PFSK-1 (cell line): Measurements from ENCODE around the gene ALG6.

Experiments used
- FOXP2 ChIP-seq: optimal IDR thresholded peaks from 2 replicates; pipeline ENCODE3; 2011; ENCODE audit warnings: borderline replicate concordance, control low read depth, inconsistent platforms; ENCODE audit not compliant: insufficient read depth; ENCODE audit errors: extremely low read length, extremely low read depth
- POLR2AphosphoS5 ChIP-seq: IDR thresholded peaks from 2 replicates; pipeline ENCODE4 v1.6.1; 2012; ENCODE audit warnings: low read depth, mild to moderate bottlenecking, control low read depth, low read length, moderate library complexity
- SIN3A ChIP-seq: IDR thresholded peaks from 2 replicates; pipeline ENCODE4 v1.6.1; 2012; ENCODE audit warnings: mild to moderate bottlenecking, low read length, moderate library complexity, borderline replicate concordance; ENCODE audit not compliant: insufficient read depth
- TAF1 ChIP-seq: IDR thresholded peaks from 2 replicates; pipeline ENCODE4 v1.6.1; 2012; ENCODE audit warnings: low read length, control low read depth, borderline replicate concordance; ENCODE audit not compliant: insufficient read depth
- TF ChIP-seq, protein P1 (sequence below), 2 experiments: IDR thresholded peaks; 2 replicates each; pipeline versions ENCODE4 v1.6.1 to v1.8.0; 2011 to 2012; ENCODE audit warnings: low read depth in 2 of 2, low read length in 2 of 2, control low read depth in 1 of 2, inconsistent platforms in 1 of 2, mild to moderate bottlenecking in 1 of 2, moderate library complexity in 1 of 2; ENCODE audit not compliant: insufficient read depth in 1 of 2

Gene ALG6

DNA sequence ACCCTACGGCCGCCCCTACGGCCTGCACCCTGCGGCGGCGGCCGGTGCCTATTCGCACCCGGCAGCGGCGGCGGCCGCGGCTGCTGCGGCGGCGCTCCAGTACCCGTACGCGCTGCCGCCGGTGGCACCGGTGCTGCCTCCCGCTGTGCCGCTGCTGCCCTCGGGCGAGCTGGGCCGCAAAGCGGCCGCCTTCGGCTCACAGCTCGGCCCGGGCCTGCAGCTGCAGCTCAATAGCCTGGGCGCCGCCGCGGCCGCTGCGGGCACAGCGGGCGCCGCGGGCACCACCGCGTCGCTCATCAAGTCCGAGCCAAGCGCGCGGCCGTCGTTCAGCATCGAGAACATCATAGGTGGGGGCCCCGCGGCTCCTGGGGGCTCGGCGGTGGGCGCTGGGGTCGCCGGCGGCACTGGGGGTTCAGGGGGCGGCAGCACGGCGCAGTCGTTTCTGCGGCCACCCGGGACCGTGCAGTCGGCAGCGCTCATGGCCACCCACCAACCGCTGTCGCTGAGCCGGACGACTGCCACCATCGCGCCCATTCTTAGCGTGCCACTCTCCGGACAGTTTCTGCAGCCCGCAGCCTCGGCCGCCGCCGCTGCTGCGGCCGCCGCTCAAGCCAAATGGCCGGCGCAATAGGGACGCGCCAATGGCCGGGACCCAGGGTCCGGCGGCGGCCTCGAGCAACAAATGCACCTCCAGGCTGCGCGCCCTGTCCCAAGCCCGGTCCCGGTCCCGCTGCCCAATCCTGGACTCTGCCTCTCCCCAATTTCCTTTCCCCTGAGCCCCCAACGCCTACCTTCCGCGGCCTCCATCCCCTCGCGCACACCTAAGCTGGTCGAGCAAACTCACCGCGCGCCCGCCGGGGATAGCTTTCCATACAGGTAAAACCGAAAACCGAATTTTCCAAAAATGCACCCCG lies 43.3 kb upstream of the ALG6 start:
- no peak for TF ChIP-seq POLR2AphosphoS5
- TF ChIP-seq TAF1 = no peak
- no peak for TF ChIP-seq FOXP2
- no peak for TF ChIP-seq SIN3A
- TF ChIP-seq, protein P1, sequence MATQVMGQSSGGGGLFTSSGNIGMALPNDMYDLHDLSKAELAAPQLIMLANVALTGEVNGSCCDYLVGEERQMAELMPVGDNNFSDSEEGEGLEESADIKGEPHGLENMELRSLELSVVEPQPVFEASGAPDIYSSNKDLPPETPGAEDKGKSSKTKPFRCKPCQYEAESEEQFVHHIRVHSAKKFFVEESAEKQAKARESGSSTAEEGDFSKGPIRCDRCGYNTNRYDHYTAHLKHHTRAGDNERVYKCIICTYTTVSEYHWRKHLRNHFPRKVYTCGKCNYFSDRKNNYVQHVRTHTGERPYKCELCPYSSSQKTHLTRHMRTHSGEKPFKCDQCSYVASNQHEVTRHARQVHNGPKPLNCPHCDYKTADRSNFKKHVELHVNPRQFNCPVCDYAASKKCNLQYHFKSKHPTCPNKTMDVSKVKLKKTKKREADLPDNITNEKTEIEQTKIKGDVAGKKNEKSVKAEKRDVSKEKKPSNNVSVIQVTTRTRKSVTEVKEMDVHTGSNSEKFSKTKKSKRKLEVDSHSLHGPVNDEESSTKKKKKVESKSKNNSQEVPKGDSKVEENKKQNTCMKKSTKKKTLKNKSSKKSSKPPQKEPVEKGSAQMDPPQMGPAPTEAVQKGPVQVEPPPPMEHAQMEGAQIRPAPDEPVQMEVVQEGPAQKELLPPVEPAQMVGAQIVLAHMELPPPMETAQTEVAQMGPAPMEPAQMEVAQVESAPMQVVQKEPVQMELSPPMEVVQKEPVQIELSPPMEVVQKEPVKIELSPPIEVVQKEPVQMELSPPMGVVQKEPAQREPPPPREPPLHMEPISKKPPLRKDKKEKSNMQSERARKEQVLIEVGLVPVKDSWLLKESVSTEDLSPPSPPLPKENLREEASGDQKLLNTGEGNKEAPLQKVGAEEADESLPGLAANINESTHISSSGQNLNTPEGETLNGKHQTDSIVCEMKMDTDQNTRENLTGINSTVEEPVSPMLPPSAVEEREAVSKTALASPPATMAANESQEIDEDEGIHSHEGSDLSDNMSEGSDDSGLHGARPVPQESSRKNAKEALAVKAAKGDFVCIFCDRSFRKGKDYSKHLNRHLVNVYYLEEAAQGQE (IDR thresholded peaks at IDR 0.05; ENCODE audit: insufficient read depth in 1 of 2, low read depth in 2 of 2, low read length in 2 of 2) = no peak

DNA sequence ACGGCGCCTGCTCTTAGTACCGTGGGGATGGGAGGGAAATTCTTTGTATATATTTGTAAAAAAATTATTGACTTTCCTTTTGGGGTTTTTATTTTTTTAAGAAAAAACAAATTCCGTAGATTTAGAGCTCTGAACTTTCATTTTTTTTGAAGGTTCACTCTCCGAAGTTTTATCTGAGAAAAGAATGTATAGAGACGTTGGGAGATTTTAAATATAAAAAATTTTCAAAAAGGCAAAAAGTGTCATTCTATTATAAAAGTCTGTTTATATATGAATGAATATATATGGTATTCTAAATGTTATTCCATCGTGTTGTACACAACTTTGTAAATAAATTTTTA lies 42.7 kb upstream of the ALG6 start:
- TF ChIP-seq, protein P1 (IDR thresholded peaks at IDR 0.05; ENCODE audit: insufficient read depth in 1 of 2, low read depth in 2 of 2, low read length in 2 of 2) = no peak
- no peak for TF ChIP-seq SIN3A
- no peak for TF ChIP-seq TAF1
- no peak for TF ChIP-seq POLR2AphosphoS5
- no peak for TF ChIP-seq FOXP2

DNA sequence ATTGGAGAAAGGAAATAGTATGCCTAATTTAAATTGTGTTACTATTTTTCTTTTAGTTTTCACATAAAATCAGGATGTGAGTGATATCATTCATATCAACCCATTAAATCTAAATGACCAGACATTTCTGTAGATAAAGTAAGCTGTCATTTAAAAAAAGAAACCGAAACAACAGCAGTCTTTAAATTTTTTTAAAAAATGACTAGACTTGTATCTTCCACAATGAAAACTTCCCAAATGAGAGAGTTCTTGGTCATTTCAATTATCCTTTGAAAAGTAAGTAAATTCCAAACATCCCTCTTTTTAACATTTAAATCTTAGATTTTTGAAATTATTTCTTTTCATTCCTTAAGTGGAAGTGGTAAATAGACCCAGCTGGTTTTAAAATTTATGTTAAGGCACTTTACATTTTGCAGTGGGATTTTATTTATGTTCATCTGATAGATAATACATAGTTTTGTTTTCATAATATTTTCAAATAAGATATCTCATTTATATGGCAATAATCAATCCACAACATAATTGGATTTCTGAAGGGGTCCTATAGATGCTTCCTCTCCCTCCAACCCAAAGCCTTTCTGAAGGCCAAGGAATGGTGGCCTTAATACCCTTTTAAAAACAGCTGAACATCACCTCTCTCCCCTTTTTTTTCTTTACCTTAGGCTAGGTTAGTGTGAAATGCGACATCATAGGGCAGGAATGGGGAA lies 42.0 kb upstream of the ALG6 start:
- TF ChIP-seq SIN3A (no peak), POLR2AphosphoS5 (no peak), FOXP2 (no peak)

DNA sequence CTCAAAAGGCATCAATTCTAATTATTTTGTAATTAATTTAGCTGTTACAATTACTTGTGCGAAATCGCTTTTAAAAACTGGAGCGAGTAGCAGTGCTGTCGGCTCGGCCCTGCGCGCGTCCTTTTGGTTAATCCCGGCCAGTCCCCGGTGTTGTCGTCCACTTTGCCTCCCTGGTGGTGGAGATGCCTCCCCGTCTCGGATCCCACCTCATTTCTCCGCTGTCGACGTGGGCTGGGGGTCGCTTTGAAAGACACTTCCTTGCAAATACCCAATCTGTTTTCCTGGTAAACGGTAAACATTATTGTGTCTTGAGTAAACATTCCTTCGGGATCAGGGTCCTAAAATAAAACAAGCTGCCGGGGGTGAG lies 41.3 kb upstream of the ALG6 start:
- TF ChIP-seq, protein P1 (IDR thresholded peaks at IDR 0.05; ENCODE audit: insufficient read depth in 1 of 2, low read depth in 2 of 2, low read length in 2 of 2) = no peak
- no peak for TF ChIP-seq TAF1
- no peak for TF ChIP-seq FOXP2
- TF ChIP-seq SIN3A = no peak
- no peak for TF ChIP-seq POLR2AphosphoS5

DNA sequence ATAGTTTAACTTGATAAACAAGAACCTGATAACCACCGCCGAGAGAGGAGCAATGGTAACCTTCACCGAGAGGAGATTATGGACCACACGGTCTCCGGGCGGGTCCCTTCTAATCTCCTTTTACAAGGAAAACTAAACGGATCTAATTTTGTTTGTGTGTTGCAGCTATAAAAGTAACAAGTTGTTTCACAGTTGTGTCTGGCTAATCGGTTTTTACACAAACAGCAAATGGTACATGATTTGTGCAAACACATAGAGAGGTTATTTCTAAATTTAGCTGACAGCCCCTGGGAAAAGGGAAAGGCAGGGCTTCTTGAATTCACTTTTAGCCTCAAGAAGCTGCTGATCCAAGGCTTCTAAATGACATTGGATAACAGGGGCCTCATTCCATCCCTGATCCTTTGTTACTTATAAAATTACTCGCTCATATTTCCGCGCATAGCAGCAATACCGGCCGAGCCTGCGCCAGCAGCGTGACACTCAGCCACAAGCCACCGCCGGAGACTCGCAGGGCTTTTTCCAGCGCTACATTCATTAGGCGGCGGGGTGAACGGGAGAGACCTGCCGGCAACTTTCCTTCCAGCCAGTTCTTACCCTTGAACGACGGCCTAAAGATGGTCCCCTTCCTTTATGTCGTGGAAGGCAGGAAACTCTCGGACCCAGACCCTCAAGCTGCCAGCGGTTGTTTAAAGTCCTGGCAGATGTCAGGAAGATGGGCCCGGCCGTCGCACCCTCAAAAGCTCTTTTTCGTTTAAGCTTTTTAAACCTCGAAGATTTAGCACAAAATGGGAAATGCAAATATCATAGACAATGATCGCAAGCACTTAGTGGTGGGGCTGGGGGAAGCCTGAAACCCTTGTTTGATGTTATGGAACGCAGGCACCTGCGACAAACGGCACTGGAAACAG lies 40.7 kb upstream of the ALG6 start:
- no peak for TF ChIP-seq SIN3A
- TF ChIP-seq FOXP2 = no peak
- no peak for TF ChIP-seq POLR2AphosphoS5
- TF ChIP-seq, protein P1 (IDR thresholded peaks at IDR 0.05; ENCODE audit: insufficient read depth in 1 of 2, low read depth in 2 of 2, low read length in 2 of 2) = no peak
- TF ChIP-seq TAF1 = no peak
